HUDEP-2 (cell line): Measurements from ENCODE around the gene DPM1.

Experiments
- DNase-seq, 76 experiments: peaks; one replicate each; lab custom pipeline; 2025; ENCODE audit not compliant: unreplicated experiment in 76 of 76; lab: John Stamatoyannopoulos, UW

The DPM1 gene

GRCh38 chr20:50932016-50932485 lies 26.3 kb downstream of the DPM1 start:
- DNase-seq: peak in 2 of 76 experiments; percentile 35 to 40

DNA sequence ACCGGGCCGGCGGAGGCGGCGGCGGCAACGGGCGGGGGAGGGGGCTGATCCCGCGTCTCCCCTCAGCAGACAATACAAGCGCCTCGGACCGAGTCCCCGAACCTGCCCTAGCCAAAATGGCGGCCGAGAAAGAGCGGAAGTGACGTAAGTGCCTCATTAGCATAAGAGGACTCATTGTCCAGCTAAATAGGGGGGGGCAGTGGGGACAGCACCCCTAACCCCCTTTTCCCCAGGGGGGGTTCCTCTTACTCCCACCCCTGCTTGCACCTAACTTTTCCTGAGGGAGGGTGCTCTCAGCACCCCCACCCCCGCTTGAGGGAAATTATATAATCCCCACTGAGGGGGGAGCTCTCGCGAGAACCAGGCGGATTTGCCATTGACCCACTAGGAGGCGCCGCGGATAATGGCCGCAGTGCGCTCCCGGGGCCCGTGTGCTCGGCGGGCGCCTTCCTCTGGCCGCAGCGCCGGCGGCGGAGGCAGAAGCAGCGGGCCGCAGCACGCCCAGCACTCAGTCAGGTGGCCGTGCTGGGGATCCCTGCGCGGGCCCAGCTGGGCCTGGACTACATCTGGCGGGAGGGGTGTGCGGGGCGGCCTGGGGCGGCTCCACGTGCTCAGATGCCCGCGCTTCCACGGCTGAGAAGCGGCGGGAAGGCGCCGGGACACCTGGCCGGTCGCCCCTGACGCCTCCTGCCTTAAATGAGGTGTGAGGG lies 26.9 kb downstream of the DPM1 start, which contains the start of gene ADNP:
Gene ADNP, minus strand, starts transcription at position 132 of the 710 bp plus-strand sequence. CDS start 27,441 bp downstream, outside the sequence.
- DNase-seq: peak; percentile 25 to 98 (median 85)

DNA sequence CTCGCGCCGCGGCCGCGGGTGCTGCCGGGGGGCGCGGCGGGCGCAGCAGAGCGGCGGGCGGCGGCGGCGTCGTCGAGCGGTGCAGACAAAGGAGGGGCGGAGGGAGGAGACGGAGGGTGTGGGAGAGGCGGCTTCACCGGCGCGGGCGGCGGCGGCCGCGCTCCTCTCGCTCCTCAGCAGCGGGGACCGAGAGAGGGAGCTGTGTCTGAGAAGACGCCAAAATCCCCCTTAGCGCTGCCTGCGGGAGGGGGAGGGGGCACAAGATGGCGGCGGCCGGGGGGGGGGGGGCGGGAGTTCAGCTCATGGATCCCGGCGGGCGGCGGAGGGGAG lies 27.4 kb downstream of the DPM1 start:
- DNase-seq: peak in 17 of 76 experiments; percentile 44 to 77 (median 62)

- DNase-seq: peak in 8 of 76 experiments; percentile 4 to 51 (median 26)
Observed at GRCh38 chr20:50930139-50930975, 28.0 kb downstream of the DPM1 start.

DNA sequence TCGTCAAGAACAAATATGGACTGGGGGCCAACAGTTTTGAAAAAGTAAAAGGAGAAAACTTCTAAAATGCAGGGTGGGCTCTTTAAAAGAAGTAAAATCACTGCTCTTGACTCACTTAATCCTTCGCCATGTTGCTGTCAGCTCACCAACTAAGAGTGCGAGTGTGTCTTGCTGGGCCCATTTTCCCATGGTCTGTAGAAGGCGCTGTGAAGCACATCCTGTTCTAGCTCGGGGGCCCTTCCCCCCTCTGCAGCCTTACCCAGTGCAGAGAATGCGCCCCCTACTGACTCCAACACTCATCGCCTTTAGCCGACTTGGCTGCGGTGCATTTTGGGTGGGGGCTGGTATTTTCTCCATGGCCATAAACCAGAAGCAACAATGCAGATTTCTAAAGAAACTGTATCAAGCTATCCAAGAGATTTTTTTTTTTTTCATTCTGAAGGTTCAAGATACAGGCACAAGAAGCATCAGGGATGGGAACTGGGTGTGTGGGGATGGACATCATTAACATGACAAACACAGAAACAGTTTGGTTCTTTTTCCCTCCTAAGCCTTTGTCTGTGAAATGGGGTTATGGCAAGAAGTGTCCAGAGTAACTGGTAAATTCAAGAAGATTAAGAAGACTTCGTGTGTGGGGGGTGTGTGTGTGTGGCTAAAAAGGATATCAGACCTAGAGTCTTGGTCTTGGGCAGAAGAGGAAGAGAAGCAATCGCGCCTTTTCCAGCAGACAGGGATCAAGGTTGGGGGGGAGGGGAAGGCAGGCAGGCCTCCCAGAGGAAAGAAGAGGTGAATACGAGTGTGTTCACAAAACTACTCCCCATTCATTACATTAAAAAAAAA lies 28.8 kb downstream of the DPM1 start:
- peak in 75 of 76 experiments; percentile 11 to 94 (median 87) for DNase-seq

GRCh38 chr20:50928469-50928868 lies 29.9 kb downstream of the DPM1 start:
- DNase-seq: no peak

GRCh38 chr20:50926530-50926929 lies 31.8 kb downstream of the DPM1 start:
- DNase-seq: no peak

- no peak for DNase-seq
Observed at GRCh38 chr20:50924261-50924920, 33.9 kb downstream of the DPM1 start.

DNA sequence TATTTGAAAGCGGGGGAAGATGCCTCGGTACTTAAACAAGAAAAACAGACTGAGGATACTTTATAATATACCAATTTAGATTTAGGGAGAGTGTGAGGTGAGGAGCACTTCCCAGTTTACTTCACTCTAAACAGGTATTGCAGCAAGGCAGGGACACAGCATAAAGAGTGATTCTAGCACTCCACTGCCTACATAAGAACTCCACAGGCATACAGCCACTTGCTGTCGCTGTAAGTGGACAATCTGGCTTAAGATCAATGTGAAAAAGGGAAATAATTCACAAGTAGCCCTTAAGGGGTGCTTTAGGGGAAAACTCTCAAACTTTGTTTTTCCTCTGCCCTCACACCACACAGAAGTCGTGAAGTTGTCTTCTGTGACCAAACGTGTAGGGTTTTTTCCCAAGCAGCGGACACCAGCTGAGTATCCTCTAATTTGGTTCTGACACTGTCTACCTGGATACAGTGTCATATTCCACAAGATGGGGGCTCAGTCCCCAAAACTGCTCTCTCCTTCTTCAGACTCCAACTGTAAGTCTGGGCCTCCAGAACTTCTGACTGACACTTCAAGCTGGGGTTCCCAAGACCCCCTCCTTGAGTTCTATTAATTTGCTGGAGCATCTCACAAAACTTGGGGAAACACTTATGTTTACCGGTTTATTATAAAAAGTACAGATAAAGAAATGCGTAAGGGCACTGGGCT lies 36.4 kb downstream of the DPM1 start:
- DNase-seq: no peak

DNA sequence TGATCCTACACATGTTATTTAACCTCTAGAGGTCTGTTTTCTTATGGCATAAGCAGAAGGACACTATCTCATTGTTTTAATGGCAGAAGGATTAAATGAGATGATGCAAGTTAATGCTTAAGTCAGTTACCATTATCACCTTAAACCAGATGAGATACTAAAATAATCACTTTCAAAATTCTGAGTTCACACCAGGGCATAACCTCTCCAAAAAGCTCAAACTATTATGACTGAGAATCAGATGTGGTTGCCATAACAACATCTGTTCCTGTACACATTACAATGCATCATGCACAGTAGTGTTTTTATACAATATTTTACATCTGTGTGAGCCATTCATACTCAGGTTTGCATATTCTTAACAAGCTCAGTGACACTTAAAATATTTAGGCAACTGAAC lies 37.3 kb downstream of the DPM1 start:
- peak in 6 of 76 experiments; percentile 10 to 39 (median 25) for DNase-seq

DNA sequence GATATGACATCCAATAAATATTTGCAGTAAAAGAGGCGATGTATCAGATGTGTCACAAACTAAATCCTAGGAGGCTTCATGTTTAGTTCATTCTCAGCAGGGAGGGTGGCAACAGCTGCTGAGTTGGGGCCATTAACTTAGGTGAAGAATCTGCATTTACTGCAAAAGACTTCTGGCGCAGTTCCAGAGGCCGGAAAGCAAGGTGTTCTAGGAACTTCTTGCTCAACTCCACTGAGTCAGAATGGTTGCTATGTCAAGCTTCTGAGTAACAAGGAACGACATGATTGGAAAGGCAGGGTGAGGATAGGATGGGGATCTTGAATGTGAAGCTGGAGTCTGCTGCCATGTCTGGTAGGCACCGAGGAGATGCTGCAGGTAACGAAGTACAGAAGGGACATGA lies 38.8 kb downstream of the DPM1 start:
- no peak for DNase-seq

DNA sequence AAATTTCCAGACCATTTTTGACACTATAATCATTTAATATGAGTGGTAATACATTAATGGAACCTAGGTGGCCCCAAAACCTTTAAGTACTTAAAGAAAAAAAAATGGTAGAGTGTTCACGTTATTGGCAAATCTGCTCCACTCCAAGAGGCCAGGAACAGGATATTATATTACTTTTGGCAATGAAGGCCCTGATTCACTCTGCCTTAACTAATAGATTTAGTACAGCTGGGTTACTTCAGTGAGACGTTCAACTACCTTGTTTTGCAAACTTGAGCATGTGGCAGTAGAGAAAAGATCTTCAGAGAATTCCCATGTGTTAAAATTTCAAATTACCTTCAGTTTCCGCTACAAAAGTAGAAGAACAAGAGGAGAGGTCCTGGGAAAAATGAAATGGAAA lies 39.9 kb downstream of the DPM1 start:
- DNase-seq: no peak

GRCh38 chr20:50916934-50917333 lies 41.4 kb downstream of the DPM1 start:
- no peak for DNase-seq

GRCh38 chr20:50916257-50916656 lies 42.1 kb downstream of the DPM1 start:
- DNase-seq: no peak

- no peak for DNase-seq
Observed at GRCh38 chr20:50915424-50915823, 42.9 kb downstream of the DPM1 start.

- peak in 29 of 76 experiments; percentile 7 to 61 (median 29) for DNase-seq
Observed at GRCh38 chr20:50913690-50914375, 44.5 kb downstream of the DPM1 start.

- DNase-seq: peak in 6 of 76 experiments; percentile 15 to 37 (median 21)
Observed at GRCh38 chr20:50911716-50912115, 46.6 kb downstream of the DPM1 start.

DNA sequence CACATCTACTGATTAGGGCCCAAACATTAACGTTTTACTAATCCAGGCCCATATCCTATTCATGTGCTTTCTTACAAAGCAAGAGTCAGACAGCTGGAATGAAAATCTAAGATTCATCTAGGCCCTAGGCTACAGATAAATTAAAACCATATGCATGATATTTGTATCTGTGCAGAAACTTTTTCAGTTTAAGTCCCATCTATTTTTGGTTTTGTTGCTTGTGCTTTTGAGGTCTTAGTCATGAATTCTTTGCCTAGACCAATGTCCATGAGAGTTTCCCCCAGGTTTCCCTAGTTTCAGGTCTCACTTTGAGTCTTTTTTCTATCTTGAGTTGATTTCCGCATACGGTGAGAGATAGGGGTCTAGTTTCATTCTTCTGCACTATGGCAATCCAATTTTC lies 47.3 kb downstream of the DPM1 start:
- DNase-seq: no peak

GRCh38 chr20:50909413-50909812 lies 48.9 kb downstream of the DPM1 start:
- no peak for DNase-seq
